Panc1 (cell line): Measurements from ENCODE around the gene RBM47. TPM values are rescaled to one million over a fixed set of nuclear protein-coding genes. Genes with fewer than 3 reads are reported as not detected.

ENCODE experiments used
- ATAC-seq: fragments of 200-7000 bp; cut with Tn5 transposase; 2 replicates; pipeline ENCODE4 v1.9.1; 2020; ENCODE audit warnings: mild to moderate bottlenecking, moderate library complexity
- BruUV-seq: library from RNA; stranded (reverse); fragments of 400-500 nt; replicated peaks from 2 replicates; lab custom pipeline; 2021; lab: Mats Ljungman, UMichigan
- CTCF ChIA-PET: fragments of 300-600 bp; sonication (Branson Sonifier 250); formaldehyde crosslinking; loops from one replicate; lab custom pipeline; 2022; ENCODE audit warnings: antibody characterized with exemption; lab: Charles Lee
- POLR2A ChIA-PET: fragments of 300-600 bp; sonication (Branson Sonifier 250); formaldehyde crosslinking; loops from one replicate; lab custom pipeline; 2022; ENCODE audit warnings: antibody characterized with exemption; lab: Charles Lee
- DNase-seq: peaks from one replicate; pipeline ENCODE4 v3.0.0-alpha.2; 2010; ENCODE audit warnings: low read depth, low spot score
- H3K27ac ChIP-seq: 2 replicates; pipeline ENCODE4 v1.5.1; 2011; ENCODE audit warnings: mild to moderate bottlenecking, low read length, inconsistent platforms
- H3K27me3 ChIP-seq: fragments of 200-500 bp; sonication (Bioruptor generic); 2 replicates; pipeline ENCODE4 v1.6.0; 2014; ENCODE audit warnings: low read length, inconsistent platforms; ENCODE audit not compliant: control insufficient read depth, insufficient read depth
- H3K36me3 ChIP-seq: fragments of 200-500 bp; sonication (Bioruptor generic); 2 replicates; pipeline ENCODE4 v1.5.1; 2014; ENCODE audit warnings: inconsistent platforms, mild to moderate bottlenecking, low read length, moderate library complexity; ENCODE audit not compliant: control insufficient read depth, insufficient read depth
- H3K4me1 ChIP-seq: 2 replicates; pipeline ENCODE4 v1.5.1; 2011; ENCODE audit warnings: inconsistent platforms, mild to moderate bottlenecking, low read length, moderate library complexity; ENCODE audit not compliant: control insufficient read depth, insufficient read depth
- H3K4me3 ChIP-seq, 2 experiments: 2 replicates each; pipeline ENCODE4 v1.5.1; 2011 to 2012; ENCODE audit warnings: low read depth in 2 of 2, low read length in 2 of 2, mild to moderate bottlenecking in 2 of 2, inconsistent platforms in 1 of 2, moderate library complexity in 1 of 2
- H3K9me3 ChIP-seq: fragments of 200-500 bp; sonication (Bioruptor generic); 2 replicates; pipeline ENCODE4 v1.5.1; 2014; ENCODE audit warnings: low read depth, mild to moderate bottlenecking, inconsistent platforms, low read length, moderate library complexity; ENCODE audit not compliant: control insufficient read depth, insufficient read depth
- CTCF ChIP-seq: fragments of 450-650 bp; IDR thresholded peaks from 2 replicates; pipeline ENCODE4 v1.5.1; 2017; ENCODE audit warnings: mild to moderate bottlenecking
- POLR2AphosphoS5 ChIP-seq: IDR thresholded peaks from 2 replicates; pipeline ENCODE4 v1.6.1; 2012; ENCODE audit warnings: mild to moderate bottlenecking, low read depth, low read length, moderate library complexity
- REST ChIP-seq, 2 experiments: IDR thresholded peaks; 2 replicates each; pipeline ENCODE4 v1.6.1; 2011 to 2012; ENCODE audit warnings: low read depth in 2 of 2, control low read depth in 1 of 2, low read length in 1 of 2, mild to moderate bottlenecking in 1 of 2, moderate library complexity in 1 of 2; ENCODE audit not compliant: insufficient read depth in 1 of 2
- SIN3A ChIP-seq: IDR thresholded peaks from 2 replicates; pipeline ENCODE4 v1.6.1; 2012; ENCODE audit warnings: low read depth, mild to moderate bottlenecking, low read length, moderate library complexity, borderline replicate concordance; ENCODE audit not compliant: insufficient read depth
- TCF7L2 ChIP-seq: IDR thresholded peaks from 2 replicates; pipeline ENCODE4 v1.6.1; 2011; ENCODE audit warnings: mild to moderate bottlenecking, low read depth, low read length, inconsistent platforms
- in situ Hi-C: cut with HindIII; loops from 2 replicates; pipeline ENCODE4 v1.10.0; 2016; ENCODE audit warnings: low sequenced_read_pairs, low pct_unique_long_range_greater_than_20kb
- intact Hi-C: fragments of 100-400 bp; cut with micrococcal nuclease; formaldehyde crosslinking; loops from one replicate; pipeline ENCODE4 v1.10.0; 2022; ENCODE audit not compliant: unreplicated experiment
- total RNA-seq: library from RNA; stranded (reverse); gene quantifications from one replicate; pipeline ENCODE4 v1.2.1, GENCODE V29; 2021; ENCODE audit not compliant: unreplicated experiment

Gene RBM47
- total RNA-seq, 1 experiment from 2014 or later: 2.0 TPM

- intact Hi-C loops: no loop called here
- DNase-seq (no peak), ATAC-seq (no peak)
- H3K27me3 ChIP-seq: no peaks in the 10 kb centered on the region
- in situ Hi-C loops: no loop called here
- H3K27ac ChIP-seq: no peak overlapping the region
- ChIA-PET CTCF (no interaction called here), POLR2A (no interaction called here)
- no TSS peak for BruUV-seq
- TF ChIP-seq SIN3A (no peak), CTCF (no peak), POLR2AphosphoS5 (no peak), REST (IDR thresholded peaks at IDR 0.05; ENCODE audit: insufficient read depth in 1 of 2, low read depth in 2 of 2, low read length in 1 of 2) (no peak), TCF7L2 (no peak)
- H3K4me1 ChIP-seq: no peaks in the 10 kb centered on the region
- H3K36me3 ChIP-seq: no peaks in the 10 kb centered on the region
- no peak overlapping the region for H3K4me3 ChIP-seq
- H3K9me3 ChIP-seq: no peaks in the 10 kb centered on the region
These were observed 203.7 kb downstream of the RBM47 start for GRCh38 chr4:40425799-40426574.

GRCh38 chr4:40423735-40424134 lies 205.9 kb downstream of the RBM47 start:
- CTCF ChIA-PET: no interaction called here
- ATAC-seq (no peak), DNase-seq (no peak)
- Histone ChIP-seq H3K27ac (no peak overlapping the region), H3K27me3 (no peaks in the 10 kb centered on the region), H3K4me3 (no peak overlapping the region), H3K4me1 (no peaks in the 10 kb centered on the region), H3K9me3 (no peaks in the 10 kb centered on the region), H3K36me3 (no peaks in the 10 kb centered on the region)
- no TSS peak for BruUV-seq
- intact Hi-C loops: no loop called here
- in situ Hi-C loops: no loop called here
- POLR2A ChIA-PET: no interaction called here
- TF ChIP-seq REST (IDR thresholded peaks at IDR 0.05; ENCODE audit: insufficient read depth in 1 of 2, low read depth in 2 of 2, low read length in 1 of 2): no peak
- no peak for TF ChIP-seq TCF7L2
- TF ChIP-seq POLR2AphosphoS5: no peak
- no peak for TF ChIP-seq CTCF
- TF ChIP-seq SIN3A: no peak
